Panc1 (cell line): ENCODE data around the gene MMS22L. TPM values are rescaled to one million over a fixed set of nuclear protein-coding genes. Genes with fewer than 3 reads are reported as not detected.

Experiments used
- ATAC-seq: fragments of 200-7000 bp; cut with Tn5 transposase; 2 replicates; pipeline ENCODE4 v1.9.1; 2020; ENCODE audit warnings: mild to moderate bottlenecking, moderate library complexity
- BruUV-seq: library from RNA; stranded (reverse); fragments of 400-500 nt; replicated peaks from 2 replicates; lab custom pipeline; 2021; lab: Mats Ljungman, UMichigan
- CTCF ChIA-PET: fragments of 300-600 bp; sonication (Branson Sonifier 250); formaldehyde crosslinking; loops from one replicate; lab custom pipeline; 2022; ENCODE audit warnings: antibody characterized with exemption; lab: Charles Lee
- POLR2A ChIA-PET: fragments of 300-600 bp; sonication (Branson Sonifier 250); formaldehyde crosslinking; loops from one replicate; lab custom pipeline; 2022; ENCODE audit warnings: antibody characterized with exemption; lab: Charles Lee
- DNase-seq: peaks from one replicate; pipeline ENCODE4 v3.0.0-alpha.2; 2010; ENCODE audit warnings: low read depth, low spot score
- H3K27ac ChIP-seq: 2 replicates; pipeline ENCODE4 v1.5.1; 2011; ENCODE audit warnings: mild to moderate bottlenecking, low read length, inconsistent platforms
- H3K27me3 ChIP-seq: fragments of 200-500 bp; sonication (Bioruptor generic); 2 replicates; pipeline ENCODE4 v1.6.0; 2014; ENCODE audit warnings: low read length, inconsistent platforms; ENCODE audit not compliant: control insufficient read depth, insufficient read depth
- H3K36me3 ChIP-seq: fragments of 200-500 bp; sonication (Bioruptor generic); 2 replicates; pipeline ENCODE4 v1.5.1; 2014; ENCODE audit warnings: inconsistent platforms, mild to moderate bottlenecking, low read length, moderate library complexity; ENCODE audit not compliant: control insufficient read depth, insufficient read depth
- H3K4me1 ChIP-seq: 2 replicates; pipeline ENCODE4 v1.5.1; 2011; ENCODE audit warnings: inconsistent platforms, mild to moderate bottlenecking, low read length, moderate library complexity; ENCODE audit not compliant: control insufficient read depth, insufficient read depth
- H3K4me3 ChIP-seq, 2 experiments: 2 replicates each; pipeline ENCODE4 v1.5.1; 2011 to 2012; ENCODE audit warnings: low read depth in 2 of 2, low read length in 2 of 2, mild to moderate bottlenecking in 2 of 2, inconsistent platforms in 1 of 2, moderate library complexity in 1 of 2
- H3K9me3 ChIP-seq: fragments of 200-500 bp; sonication (Bioruptor generic); 2 replicates; pipeline ENCODE4 v1.5.1; 2014; ENCODE audit warnings: low read depth, mild to moderate bottlenecking, inconsistent platforms, low read length, moderate library complexity; ENCODE audit not compliant: control insufficient read depth, insufficient read depth
- POLR2AphosphoS5 ChIP-seq: IDR thresholded peaks from 2 replicates; pipeline ENCODE4 v1.6.1; 2012; ENCODE audit warnings: mild to moderate bottlenecking, low read depth, low read length, moderate library complexity
- REST ChIP-seq, 2 experiments: IDR thresholded peaks; 2 replicates each; pipeline ENCODE4 v1.6.1; 2011 to 2012; ENCODE audit warnings: low read depth in 2 of 2, control low read depth in 1 of 2, low read length in 1 of 2, mild to moderate bottlenecking in 1 of 2, moderate library complexity in 1 of 2; ENCODE audit not compliant: insufficient read depth in 1 of 2
- SIN3A ChIP-seq: IDR thresholded peaks from 2 replicates; pipeline ENCODE4 v1.6.1; 2012; ENCODE audit warnings: low read depth, mild to moderate bottlenecking, low read length, moderate library complexity, borderline replicate concordance; ENCODE audit not compliant: insufficient read depth
- TCF7L2 ChIP-seq: IDR thresholded peaks from 2 replicates; pipeline ENCODE4 v1.6.1; 2011; ENCODE audit warnings: mild to moderate bottlenecking, low read depth, low read length, inconsistent platforms
- in situ Hi-C: cut with HindIII; loops from 2 replicates; pipeline ENCODE4 v1.10.0; 2016; ENCODE audit warnings: low sequenced_read_pairs, low pct_unique_long_range_greater_than_20kb
- intact Hi-C: fragments of 100-400 bp; cut with micrococcal nuclease; formaldehyde crosslinking; loops from one replicate; pipeline ENCODE4 v1.10.0; 2022; ENCODE audit not compliant: unreplicated experiment
- total RNA-seq: library from RNA; stranded (reverse); gene quantifications from one replicate; pipeline ENCODE4 v1.2.1, GENCODE V29; 2021; ENCODE audit not compliant: unreplicated experiment
- TF ChIP-seq, protein P1 (sequence below): fragments of 450-650 bp; IDR thresholded peaks from 2 replicates; pipeline ENCODE4 v1.5.1; 2017; ENCODE audit warnings: mild to moderate bottlenecking

Gene MMS22L
- total RNA-seq, 1 experiment from 2014 or later, result 28.5 TPM

DNA sequence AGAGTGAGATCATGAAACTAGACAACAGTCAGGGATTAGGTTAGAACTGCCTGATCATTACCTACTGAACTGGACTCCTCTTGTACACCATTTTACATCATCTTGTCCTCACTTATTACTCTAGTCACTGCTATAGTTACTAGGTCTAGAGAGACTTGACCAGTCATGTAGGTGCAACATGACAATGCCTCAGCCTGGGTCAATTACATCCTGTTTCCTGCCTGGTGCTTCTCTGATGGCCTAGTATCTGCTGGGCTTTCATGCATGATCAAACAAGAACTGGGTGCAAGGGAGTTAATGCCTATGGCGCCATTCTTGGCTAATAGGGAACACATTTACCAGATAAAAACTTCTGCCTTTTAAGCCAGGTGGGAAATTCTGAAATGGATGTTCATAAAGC lies 39.2 kb upstream of the MMS22L start:
- CTCF ChIA-PET, result no interaction called here
- in situ Hi-C loops, result no loop called here
- H3K27ac ChIP-seq, result no peak overlapping the region

GRCh38 chr6:97316978-97317377 lies 34.0 kb upstream of the MMS22L start:
- H3K27me3 ChIP-seq, result no peaks in the 10 kb centered on the region
- DNase-seq, result no peak
- H3K4me1 ChIP-seq, result no peaks in the 10 kb centered on the region
- H3K36me3 ChIP-seq, result no peaks in the 10 kb centered on the region
- POLR2A ChIA-PET, result no interaction called here
- no peak overlapping the region for H3K27ac ChIP-seq
- ATAC-seq, result no peak
- no peak for TF ChIP-seq POLR2AphosphoS5
- TF ChIP-seq REST (IDR thresholded peaks at IDR 0.05; ENCODE audit: insufficient read depth in 1 of 2, low read depth in 2 of 2, low read length in 1 of 2), result no peak
- TF ChIP-seq, protein P1, sequence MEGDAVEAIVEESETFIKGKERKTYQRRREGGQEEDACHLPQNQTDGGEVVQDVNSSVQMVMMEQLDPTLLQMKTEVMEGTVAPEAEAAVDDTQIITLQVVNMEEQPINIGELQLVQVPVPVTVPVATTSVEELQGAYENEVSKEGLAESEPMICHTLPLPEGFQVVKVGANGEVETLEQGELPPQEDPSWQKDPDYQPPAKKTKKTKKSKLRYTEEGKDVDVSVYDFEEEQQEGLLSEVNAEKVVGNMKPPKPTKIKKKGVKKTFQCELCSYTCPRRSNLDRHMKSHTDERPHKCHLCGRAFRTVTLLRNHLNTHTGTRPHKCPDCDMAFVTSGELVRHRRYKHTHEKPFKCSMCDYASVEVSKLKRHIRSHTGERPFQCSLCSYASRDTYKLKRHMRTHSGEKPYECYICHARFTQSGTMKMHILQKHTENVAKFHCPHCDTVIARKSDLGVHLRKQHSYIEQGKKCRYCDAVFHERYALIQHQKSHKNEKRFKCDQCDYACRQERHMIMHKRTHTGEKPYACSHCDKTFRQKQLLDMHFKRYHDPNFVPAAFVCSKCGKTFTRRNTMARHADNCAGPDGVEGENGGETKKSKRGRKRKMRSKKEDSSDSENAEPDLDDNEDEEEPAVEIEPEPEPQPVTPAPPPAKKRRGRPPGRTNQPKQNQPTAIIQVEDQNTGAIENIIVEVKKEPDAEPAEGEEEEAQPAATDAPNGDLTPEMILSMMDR, result no peak
- H3K4me3 ChIP-seq, result no peak overlapping the region
- in situ Hi-C loops (no loop called here), intact Hi-C loops (no loop called here)
- H3K9me3 ChIP-seq, result no peaks in the 10 kb centered on the region
- no TSS peak for BruUV-seq
- CTCF ChIA-PET, result no interaction called here

More for the DNA sequence above, 39.2 kb upstream of the MMS22L start:
- no peaks in the 10 kb centered on the region for H3K27me3 ChIP-seq
- BruUV-seq, result no TSS peak
- H3K9me3 ChIP-seq, result no peaks in the 10 kb centered on the region
- no peaks in the 10 kb centered on the region for H3K36me3 ChIP-seq
- intact Hi-C loops, result no loop called here
- ATAC-seq (no peak), DNase-seq (no peak)
- POLR2A ChIA-PET, result no interaction called here
- no peak for TF ChIP-seq SIN3A
- no peak for TF ChIP-seq REST (IDR thresholded peaks at IDR 0.05; ENCODE audit: insufficient read depth in 1 of 2, low read depth in 2 of 2, low read length in 1 of 2)
- no peak for TF ChIP-seq POLR2AphosphoS5
- TF ChIP-seq TCF7L2, result no peak
- TF ChIP-seq, protein P1, result no peak
- H3K4me3 ChIP-seq, result no peak overlapping the region
- H3K4me1 ChIP-seq, result no peaks in the 10 kb centered on the region
